ENCODE data around the gene AS3MT. TPM values are rescaled to one million over a fixed set of nuclear protein-coding genes. Genes with fewer than 3 reads are reported as not detected.
"Not testable (repeated sequence)": the region's sequence is repeated elsewhere in the genome, so short reads cannot be mapped to it uniquely, and the experiment has no call there.

AS3MT gene
- polyA plus RNA-seq, 2 of the 4 experiments (the other 2 are of a cell fraction): 10.7 to 10.8 TPM

DNA sequence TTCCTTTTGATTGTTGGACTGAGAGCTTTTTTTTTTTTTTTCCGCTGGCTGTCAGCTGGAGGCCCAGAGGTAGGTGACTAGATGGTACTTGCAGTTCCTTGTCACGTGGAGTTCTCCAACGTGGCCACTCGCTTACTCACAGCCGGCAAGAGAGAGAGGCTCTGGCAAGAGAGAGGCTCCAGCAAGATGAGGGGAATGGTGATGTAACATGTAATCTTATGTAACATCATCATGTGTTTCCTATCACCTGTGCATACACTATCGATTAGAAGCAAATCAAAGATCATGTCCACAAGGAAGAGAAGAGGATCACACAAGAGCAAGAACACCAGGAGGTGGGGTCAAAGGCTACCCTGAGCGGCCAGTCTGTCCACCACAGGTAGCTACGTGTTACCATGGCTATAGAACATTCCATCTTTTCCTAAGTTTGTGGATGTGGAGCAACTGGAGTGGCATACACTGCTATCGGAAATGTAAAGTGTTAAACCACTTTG, 19.2 kb upstream of the AS3MT start:
- DNase-seq (ENCODE audit: low read depth in 1 of 2, low spot score in 1 of 2): no peak
- ChIA-PET CTCF (interaction anchor here (0.7 to 3.1 kb wide), 3 partner anchors 15 to 51 kb away, joined by 3 to 9 read pairs (median 5); no protein-coding TSS in a partner anchor), POLR2A (no interaction called here)
- no peak for ATAC-seq
- FAIRE-seq: no peak
- Histone ChIP-seq H3K4me1 (peaks cover 6% of the 10 kb centered on the region), H3K27ac (no peak overlapping the region), H3K9me3 (no peaks in the 10 kb centered on the region), H3K4me3 (no peak overlapping the region), H3K4me2 (no peak overlapping the region)
- WGBS (ENCODE audit: missing lambda C conversion rate): 75% methylated on average over 9 of the region's 9 CpGs
- TF ChIP-seq EHMT2 (IDR thresholded peaks at IDR 0.05; ENCODE audit: low read depth) (no peak), MAFK (IDR thresholded peaks at IDR 0.05; ENCODE audit: partially characterized antibody) (no peak), POLR2A (IDR thresholded peaks at IDR 0.05; ENCODE audit: low read length) (no peak), HDAC2 (IDR thresholded peaks at IDR 0.05) (no peak), FOSB (CRISPR knock-in tag; IDR thresholded peaks at IDR 0.05) (no peak), EHF (CRISPR knock-in tag; IDR thresholded peaks at IDR 0.05) (no peak), SREBF2 (IDR thresholded peaks at IDR 0.05) (no peak), RNF2 (IDR thresholded peaks at IDR 0.05; ENCODE audit: borderline replicate concordance, low read depth) (no peak), MAZ (IDR thresholded peaks at IDR 0.05; ENCODE audit: borderline replicate concordance, low read depth, low read length) (no peak)
- TF ChIP-seq, protein P1, sequence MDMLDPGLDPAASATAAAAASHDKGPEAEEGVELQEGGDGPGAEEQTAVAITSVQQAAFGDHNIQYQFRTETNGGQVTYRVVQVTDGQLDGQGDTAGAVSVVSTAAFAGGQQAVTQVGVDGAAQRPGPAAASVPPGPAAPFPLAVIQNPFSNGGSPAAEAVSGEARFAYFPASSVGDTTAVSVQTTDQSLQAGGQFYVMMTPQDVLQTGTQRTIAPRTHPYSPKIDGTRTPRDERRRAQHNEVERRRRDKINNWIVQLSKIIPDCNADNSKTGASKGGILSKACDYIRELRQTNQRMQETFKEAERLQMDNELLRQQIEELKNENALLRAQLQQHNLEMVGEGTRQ (IDR thresholded peaks at IDR 0.05): no peak
- TF ChIP-seq, protein P2, sequence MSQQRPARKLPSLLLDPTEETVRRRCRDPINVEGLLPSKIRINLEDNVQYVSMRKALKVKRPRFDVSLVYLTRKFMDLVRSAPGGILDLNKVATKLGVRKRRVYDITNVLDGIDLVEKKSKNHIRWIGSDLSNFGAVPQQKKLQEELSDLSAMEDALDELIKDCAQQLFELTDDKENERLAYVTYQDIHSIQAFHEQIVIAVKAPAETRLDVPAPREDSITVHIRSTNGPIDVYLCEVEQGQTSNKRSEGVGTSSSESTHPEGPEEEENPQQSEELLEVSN (IDR thresholded peaks at IDR 0.05; ENCODE audit: borderline replicate concordance, low read depth): no peak

DNA sequence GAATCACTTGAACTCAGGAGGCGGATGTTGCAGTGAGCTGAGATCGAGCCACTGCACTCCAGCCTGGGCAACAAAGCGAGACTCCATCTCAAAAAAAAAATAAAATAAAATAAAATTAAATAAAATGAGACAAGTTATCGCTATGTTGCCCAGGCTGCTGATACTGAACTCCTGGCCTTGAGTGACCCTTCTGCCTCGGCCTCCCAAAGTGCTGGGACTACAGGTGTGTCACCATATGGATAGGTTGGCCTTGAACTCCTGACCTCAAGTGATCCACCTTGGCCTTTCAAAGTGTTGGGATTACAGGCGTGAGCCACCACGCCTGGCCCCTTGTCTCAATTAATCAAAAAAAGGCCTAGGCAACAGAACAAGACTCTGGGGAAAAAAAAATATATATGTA, 16.0 kb upstream of the AS3MT start:
- H3K4me2 ChIP-seq: peak overlapping the region; percentile 63; the same call in 2 of the 3 replicates
- H3K9me3 ChIP-seq; FAIRE-seq; ATAC-seq; POLR2A ChIA-PET; CTCF ChIA-PET; H3K4me3 ChIP-seq; H3K27ac ChIP-seq; DNase-seq (ENCODE audit: low read depth in 1 of 2, low spot score in 1 of 2): not testable (repeated sequence)
- WGBS (ENCODE audit: missing lambda C conversion rate): 88% methylated on average over 7 of the region's 7 CpGs
- H3K4me1 ChIP-seq: peaks cover 23% of the 10 kb centered on the region

DNA sequence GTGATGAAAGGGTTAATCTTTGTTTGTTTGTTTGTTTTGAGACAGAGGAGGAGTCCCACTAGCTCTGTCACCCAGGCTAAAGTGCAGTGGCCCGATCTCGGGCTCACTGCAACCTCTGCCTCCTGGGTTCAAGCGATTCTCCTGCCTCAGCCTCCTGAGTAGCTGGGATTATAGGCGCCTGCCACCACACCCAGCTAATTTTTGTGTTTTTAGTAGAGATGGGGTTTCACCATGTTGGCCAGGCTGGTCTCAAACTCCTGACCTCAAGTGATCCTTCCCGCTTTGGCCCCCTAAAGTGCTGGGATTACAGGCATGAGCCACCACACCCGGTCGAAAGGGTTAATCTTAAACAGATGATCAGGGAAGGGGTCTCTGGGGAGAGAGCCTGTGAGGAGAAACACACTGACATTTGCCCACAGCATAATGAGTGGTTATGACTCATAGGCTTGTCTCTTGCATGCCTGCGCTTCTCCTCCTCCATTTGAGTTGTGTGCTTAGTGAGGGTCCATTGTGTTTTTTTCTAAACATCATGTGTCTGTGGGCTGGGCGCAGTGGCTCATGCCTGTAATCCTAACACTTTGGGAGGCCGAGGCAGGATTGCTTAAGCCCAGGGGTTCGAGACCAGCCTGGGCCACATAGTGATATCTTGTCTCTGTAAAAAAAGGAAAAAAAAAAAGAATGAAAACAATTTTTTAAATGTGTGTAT, 13.4 kb upstream of the AS3MT start:
- Histone ChIP-seq H3K4me3 (0 out of 3 replicates have a peak overlapping the region, but pooled peaks have one; percentile 4), H3K27ac (peak overlapping the region; percentile 21 to 54; a peak in 3 of 6 replicates), H3K4me2 (peak overlapping the region; percentile 70), H3K4me1 (peaks cover 23% of the 10 kb centered on the region)
- H3K9me3 ChIP-seq; FAIRE-seq; TF ChIP-seq FOSL2 (IDR thresholded peaks at IDR 0.05): not testable (repeated sequence)
- CTCF ChIA-PET: interaction anchor here (0.6 kb wide), 1 partner anchor 399 kb away, joined by 4 read pairs; no protein-coding TSS in a partner anchor
- peak in 1 of 2 experiments; percentile 46; a peak in 3 of 6 replicates for ATAC-seq
- DNase-seq (ENCODE audit: low read depth in 1 of 2, low spot score in 1 of 2): peak in 1 of 2 experiments; percentile 62
- TF ChIP-seq CHD4 (IDR thresholded peaks at IDR 0.05; ENCODE audit: borderline replicate concordance) (peak; percentile 71), FOSL2 (CRISPR knock-in tag; IDR thresholded peaks at IDR 0.05) (peak; percentile 76)
- 37% methylated on average over 11 of the region's 11 CpGs for WGBS (ENCODE audit: missing lambda C conversion rate)
- POLR2A ChIA-PET: interaction anchor here (0.7 to 1.2 kb wide), 2 partner anchors 46 to 142 kb away, joined by 4 to 7 read pairs; partner anchors contain the start of gene ARL3

DNA sequence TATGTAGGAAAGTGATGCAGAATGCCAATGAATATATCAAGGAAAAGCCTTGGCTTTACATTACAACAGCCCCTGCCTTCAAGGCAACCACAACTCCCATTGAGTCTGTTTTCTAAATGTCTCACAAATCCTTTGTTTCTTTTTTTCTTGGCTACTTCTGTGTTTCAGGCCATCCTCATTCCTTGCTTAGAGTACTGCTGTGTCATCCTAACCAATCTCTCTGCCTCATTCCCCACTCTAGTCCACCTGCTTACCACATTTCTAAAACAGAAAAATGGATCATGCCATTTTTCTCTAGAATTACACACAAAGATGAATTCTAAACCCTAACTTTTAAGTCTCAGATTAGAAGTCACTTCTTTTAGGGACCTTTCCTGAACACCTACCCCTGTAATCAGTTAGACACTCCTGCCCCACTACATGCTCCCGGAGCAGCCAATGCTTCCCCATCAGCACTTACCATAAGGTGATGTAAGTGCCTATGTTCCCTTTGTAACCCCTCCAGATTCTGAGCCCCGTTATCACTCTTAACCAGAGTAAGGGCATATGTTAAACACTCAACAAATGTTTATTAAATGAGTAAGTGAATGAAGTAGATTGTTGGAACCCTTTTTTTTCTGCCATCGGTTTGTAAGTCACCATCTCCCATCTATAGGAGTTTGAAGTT, 12.4 kb upstream of the AS3MT start:
- H3K4me2 ChIP-seq: no peak overlapping the region; the same call in 2 of the 3 replicates
- H3K27ac ChIP-seq: peak overlapping the region in 1 of 2 experiments; percentile 17; a peak in 1 of 6 replicates
- 78% methylated on average over 3 of the region's 3 CpGs for WGBS (ENCODE audit: missing lambda C conversion rate)
- DNase-seq (ENCODE audit: low read depth in 1 of 2, low spot score in 1 of 2) (no peak), FAIRE-seq (no peak), ATAC-seq (no peak)
- no peak overlapping the region for H3K4me3 ChIP-seq
- no peak for TF ChIP-seq CBX8 (IDR thresholded peaks at IDR 0.05)
- peak; percentile 16 for TF ChIP-seq MAFK (IDR thresholded peaks at IDR 0.05; ENCODE audit: partially characterized antibody)
- no peak for TF ChIP-seq CHD4 (IDR thresholded peaks at IDR 0.05; ENCODE audit: borderline replicate concordance)
- CTCF ChIA-PET: no interaction called here
- H3K9me3 ChIP-seq: no peaks in the 10 kb centered on the region
- H3K4me1 ChIP-seq: peaks cover 23% of the 10 kb centered on the region
- POLR2A ChIA-PET: no interaction called here

Data from A549 (cell line).